GM12878 (cell line): ENCODE results near the gene PRKN. TPM values are rescaled to one million over a fixed set of nuclear protein-coding genes. Genes with fewer than 3 reads are reported as not detected.

ENCODE experiments used
- ATAC-seq: fragments of 200-7000 bp; cut with Tn5 transposase; 3 replicates; pipeline ENCODE4 v1.9.1; 2020; ENCODE audit warnings: mild to moderate bottlenecking, moderate library complexity
- BruUV-seq: library from RNA; stranded (reverse); fragments of 400-500 nt; replicated peaks from 2 replicates; lab custom pipeline; 2021; lab: Mats Ljungman, UMichigan
- CTCF ChIA-PET: fragments of 300-600 bp; sonication (Branson Sonifier 250); formaldehyde crosslinking; extraction: SDS; loops from one replicate; lab custom pipeline; 2021; ENCODE audit warnings: inconsistent platforms; lab: Yijun Ruan, JAX
- POLR2A ChIA-PET: fragments of 350-600 bp; formaldehyde crosslinking; extraction: SDS; loops from one replicate; lab custom pipeline; 2021; ENCODE audit warnings: inconsistent platforms; lab: Charles Lee
- RAD21 ChIA-PET: fragments of 300-600 bp; sonication (Branson Sonifier 250); formaldehyde crosslinking; loops from one replicate; lab custom pipeline; 2023; ENCODE audit warnings: antibody characterized with exemption; ENCODE audit not compliant: unreplicated experiment; lab: Charles Lee
- SMC1A ChIA-PET: fragments of 300-600 bp; sonication (Branson Sonifier 250); formaldehyde crosslinking; loops from one replicate; lab custom pipeline; 2023; ENCODE audit not compliant: unreplicated experiment, uncharacterized antibody; lab: Charles Lee
- DNase-seq: peaks from one replicate; pipeline ENCODE4 v3.0.0-alpha.2; 2011; ENCODE audit warnings: low read depth, low spot score
- FAIRE-seq: peaks from 3 replicates; lab custom pipeline; 2011; peaks lifted over from hg19 to GRCh38; lab: Jason Lieb, UNC
- H2AFZ ChIP-seq: 2 replicates; pipeline ENCODE4 v1.6.0; 2011; ENCODE audit warnings: low read depth, low read length, control low read depth; ENCODE audit not compliant: control insufficient read depth
- H3K27ac ChIP-seq: 2 replicates; pipeline ENCODE4 v1.5.1; 2011; ENCODE audit warnings: control low read depth; ENCODE audit not compliant: control insufficient read depth, insufficient read depth
- H3K27me3 ChIP-seq, 2 experiments: replicated peaks in 1 of 2; 2 replicates each; pipeline versions ENCODE4 v1.6.0 to v1.6.1; 2011; ENCODE audit warnings: low read length in 1 of 2; ENCODE audit not compliant: control insufficient read depth in 2 of 2, insufficient read depth in 2 of 2
- H3K36me3 ChIP-seq, 2 experiments: 2 replicates each; pipeline ENCODE4 v1.5.1; 2011; ENCODE audit warnings: low read length in 1 of 2; ENCODE audit not compliant: control insufficient read depth in 2 of 2, insufficient read depth in 2 of 2
- H3K4me1 ChIP-seq: 2 replicates; pipeline ENCODE4 v1.6.1; 2011; ENCODE audit warnings: mild to moderate bottlenecking, low read length, moderate library complexity, mixed read lengths; ENCODE audit not compliant: control insufficient read depth, insufficient read depth
- H3K4me2 ChIP-seq: 2 replicates; pipeline ENCODE4 v1.6.0; 2011; ENCODE audit warnings: control low read depth; ENCODE audit not compliant: control insufficient read depth, insufficient read depth
- H3K4me3 ChIP-seq: fragments of 200-600 bp; sonication (generic); 2 replicates; pipeline ENCODE4 v1.5.1; 2016
- H3K79me2 ChIP-seq: 2 replicates; pipeline ENCODE4 v1.6.0; 2011; ENCODE audit warnings: low read length; ENCODE audit not compliant: control insufficient read depth, insufficient read depth
- H3K9ac ChIP-seq: 2 replicates; pipeline ENCODE4 v1.8.0; 2011; ENCODE audit warnings: low read length, control low read depth, mixed read lengths; ENCODE audit not compliant: control insufficient read depth, insufficient read depth
- H3K9me3 ChIP-seq: replicated peaks from 3 replicates; pipeline ENCODE4 v1.5.1; 2011; ENCODE audit warnings: mild to moderate bottlenecking, low read length; ENCODE audit not compliant: control insufficient read depth, insufficient read depth
- H4K20me1 ChIP-seq: 2 replicates; pipeline ENCODE4 v1.6.0; 2011; ENCODE audit not compliant: control insufficient read depth, insufficient read depth
- CBFB ChIP-seq: IDR thresholded peaks from 2 replicates; pipeline ENCODE4 v1.6.1; 2016; ENCODE audit warnings: antibody characterized with exemption, low read depth
- CTCF ChIP-seq, 3 experiments: IDR thresholded peaks in 2 of 3; conservative IDR thresholded peaks in 1 of 3; 2 replicates each; pipeline ENCODE4 v1.5.1; 2011; ENCODE audit warnings: low read depth in 3 of 3, low read length in 3 of 3, mild to moderate bottlenecking in 3 of 3, control low read depth in 2 of 3, moderate library complexity in 2 of 3, inconsistent platforms in 1 of 3, mixed read lengths in 1 of 3; ENCODE audit not compliant: control insufficient read depth in 2 of 3, insufficient read depth in 1 of 3; ENCODE audit errors: extremely low read depth in 1 of 3
- FOS ChIP-seq: IDR thresholded peaks from 3 replicates; pipeline ENCODE4 v1.6.1; 2011; ENCODE audit warnings: borderline replicate concordance; ENCODE audit not compliant: insufficient read length; ENCODE audit errors: extremely low read depth
- JUND ChIP-seq: IDR thresholded peaks from 2 replicates; pipeline ENCODE4 v1.6.1; 2012; ENCODE audit warnings: low read depth, mild to moderate bottlenecking, low read length, improper control_type of control experiment, moderate library complexity
- MXI1 ChIP-seq: fragments of 150-350 bp; IDR thresholded peaks from 2 replicates; pipeline ENCODE4 v1.6.1; 2011; ENCODE audit warnings: low read depth, mild to moderate bottlenecking, inconsistent platforms, low read length, improper control_type of control experiment
- NFYA ChIP-seq: IDR thresholded peaks from 2 replicates; pipeline ENCODE4 v1.6.1; 2011; ENCODE audit warnings: low read depth, mild to moderate bottlenecking, low read length, improper control_type of control experiment, borderline replicate concordance
- NR2C1 ChIP-seq: fragments of 450-650 bp; IDR thresholded peaks from 2 replicates; pipeline ENCODE4 v1.6.1; 2017; ENCODE audit warnings: antibody characterized with exemption, mild to moderate bottlenecking, moderate library complexity
- POLR2A ChIP-seq: IDR thresholded peaks from 2 replicates; pipeline ENCODE4 v1.6.1; 2011; ENCODE audit warnings: low read depth, mild to moderate bottlenecking, low read length
- POLR2AphosphoS5 ChIP-seq: IDR thresholded peaks from 2 replicates; pipeline ENCODE4 v1.6.1; 2011; ENCODE audit warnings: mild to moderate bottlenecking, low read length, inconsistent platforms
- RAD21 ChIP-seq: IDR thresholded peaks from 2 replicates; pipeline ENCODE4 v1.6.1; 2011; ENCODE audit warnings: mild to moderate bottlenecking, low read depth, low read length, moderate library complexity; ENCODE audit not compliant: insufficient read depth
- RFX5 ChIP-seq: IDR thresholded peaks from 2 replicates; pipeline ENCODE4 v1.6.1; 2011; ENCODE audit warnings: low read depth, low read length, improper control_type of control experiment
- SP1 ChIP-seq: IDR thresholded peaks from one replicate; pipeline ENCODE4 v1.6.1; 2011; ENCODE audit warnings: low read depth, low read length
- TCF12 ChIP-seq: IDR thresholded peaks from 2 replicates; pipeline ENCODE4 v1.6.1; 2011; ENCODE audit warnings: low read depth, mild to moderate bottlenecking, low read length
- ZBED1 ChIP-seq: IDR thresholded peaks from 2 replicates; pipeline ENCODE4 v1.6.1; 2016; ENCODE audit warnings: borderline replicate concordance
- ZBTB4 ChIP-seq: fragments of 450-650 bp; formaldehyde crosslinking; IDR thresholded peaks from 2 replicates; pipeline ENCODE4 v1.4.0; 2022; ENCODE audit warnings: mild to moderate bottlenecking, moderate library complexity
- WGBS: methylation state at CpG from one replicate; pipeline ENCODE4 v1.1.6; 2016; ENCODE audit warnings: low lambda C conversion rate; ENCODE audit not compliant: insufficient replicate concordance, insufficient coverage; ENCODE audit errors: missing lambda C conversion rate; 5-methylcytosine and 5-hydroxymethylcytosine counted together
- in situ Hi-C: fragments of 300-500 bp; cut with MboI; formaldehyde crosslinking; loops from 9 replicates; pipeline ENCODE4 v1.14.3; 2018; ENCODE audit warnings: mixed read lengths
- intact Hi-C: fragments of 100-400 bp; cut with micrococcal nuclease; formaldehyde crosslinking; loops from one replicate; pipeline ENCODE4 v1.14.2; 2022; ENCODE audit not compliant: unreplicated experiment
- polyA plus RNA-seq, 11 experiments: library from polyadenylated mRNA; depleted of rRNA in 4 of 11; unstranded in 6 of 11; stranded (reverse) in 5 of 11; fragments of >200 nt; fragmentation: Nextera tagmentation in 4 of 11; fragmentation: Illumina TruSeq in 1 of 11; extraction: Ambion mirVana in 4 of 11; extraction: Trizol in 1 of 11; gene quantifications; 1 replicate in 1 of 11; 2 replicates in 10 of 11; pipeline versions ENCODE4 v1.2.1 to v1.2.3, GENCODE V29; 2011 to 2016; ENCODE audit warnings: inconsistent platforms in 2 of 11, missing spikeins in 2 of 11, low read depth in 1 of 11
- total RNA-seq, 4 experiments: library from RNA; depleted of rRNA in 3 of 4; stranded (reverse); fragments of >200 nt in 3 of 4; fragmentation: Illumina TruSeq in 1 of 4; extraction: Trizol in 1 of 4; gene quantifications; 2 replicates each; pipeline versions ENCODE4 v1.2.1 to v1.2.3, GENCODE V29; 2013 to 2021
- TF ChIP-seq, protein P1 (sequence below): fragments of 450-650 bp; IDR thresholded peaks from 2 replicates; pipeline ENCODE4 v1.6.1; 2018; ENCODE audit warnings: borderline replicate concordance, mild to moderate bottlenecking; ENCODE audit not compliant: partially characterized antibody

Gene PRKN
- total and polyA plus RNA-seq, 10 of the 15 experiments (the other 5 are each of a cell fraction or from before 2014, with no cell fraction given) = 0.06 to 0.09 TPM; not detected in 8

- Histone ChIP-seq H4K20me1 (no peaks in the 10 kb centered on the region), H3K9me3 (no peaks in the 10 kb centered on the region), H2AFZ (no peak overlapping the region), H3K36me3 (no peaks in the 10 kb centered on the region), H3K27ac (no peak overlapping the region)
- RAD21 ChIA-PET = no interaction called here
- in situ Hi-C loops = no loop called here
- TF ChIP-seq POLR2A (no peak), FOS (no peak), NFYA (no peak), NR2C1 (no peak), ZBTB4 (no peak), RFX5 (no peak), POLR2AphosphoS5 (no peak), ZBED1 (no peak), JUND (no peak), SP1 (no peak), RAD21 (no peak), MXI1 (no peak), CTCF (IDR thresholded peaks at IDR 0.05 in 2 of 3, conservative IDR thresholded peaks at IDR 0.05 in 1 of 3; ENCODE audit: control insufficient read depth in 2 of 3, extremely low read depth in 1 of 3, insufficient read depth in 1 of 3, low read depth in 3 of 3, low read length in 3 of 3) (no peak), TCF12 (no peak), CBFB (no peak)
- TF ChIP-seq, protein P1, sequence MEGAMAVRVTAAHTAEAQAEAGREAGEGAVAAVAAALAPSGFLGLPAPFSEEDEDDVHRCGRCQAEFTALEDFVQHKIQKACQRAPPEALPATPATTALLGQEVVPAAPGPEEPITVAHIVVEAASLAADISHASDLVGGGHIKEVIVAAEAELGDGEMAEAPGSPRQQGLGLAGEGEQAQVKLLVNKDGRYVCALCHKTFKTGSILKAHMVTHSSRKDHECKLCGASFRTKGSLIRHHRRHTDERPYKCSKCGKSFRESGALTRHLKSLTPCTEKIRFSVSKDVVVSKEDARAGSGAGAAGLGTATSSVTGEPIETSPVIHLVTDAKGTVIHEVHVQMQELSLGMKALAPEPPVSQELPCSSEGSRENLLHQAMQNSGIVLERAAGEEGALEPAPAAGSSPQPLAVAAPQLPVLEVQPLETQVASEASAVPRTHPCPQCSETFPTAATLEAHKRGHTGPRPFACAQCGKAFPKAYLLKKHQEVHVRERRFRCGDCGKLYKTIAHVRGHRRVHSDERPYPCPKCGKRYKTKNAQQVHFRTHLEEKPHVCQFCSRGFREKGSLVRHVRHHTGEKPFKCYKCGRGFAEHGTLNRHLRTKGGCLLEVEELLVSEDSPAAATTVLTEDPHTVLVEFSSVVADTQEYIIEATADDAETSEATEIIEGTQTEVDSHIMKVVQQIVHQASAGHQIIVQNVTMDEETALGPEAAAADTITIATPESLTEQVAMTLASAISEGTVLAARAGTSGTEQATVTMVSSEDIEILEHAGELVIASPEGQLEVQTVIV = no peak
- TF ChIP-seq, all 136 proteins: peak for 0
- no TSS peak for BruUV-seq
- no peak for DNase-seq
- no peak for ATAC-seq
- H3K4me3 ChIP-seq = no peak overlapping the region
- H3K4me2 ChIP-seq = no peak overlapping the region
- no peak for FAIRE-seq
- SMC1A ChIA-PET = interaction anchor here (0.6 kb wide), 1 partner anchor 33 kb away, joined by 3 read pairs; no protein-coding TSS in a partner anchor
- H3K27me3 ChIP-seq = no peaks in the 10 kb centered on the region
- H3K79me2 ChIP-seq = no peaks in the 10 kb centered on the region
- no peak overlapping the region for H3K9ac ChIP-seq
- WGBS = 2% methylated on average over 4 of the region's 4 CpGs
- CTCF ChIA-PET = no interaction called here
- H3K4me1 ChIP-seq = no peaks in the 10 kb centered on the region
- POLR2A ChIA-PET = no interaction called here
- intact Hi-C loops = no loop called here
Measured at GRCh38 chr6:162325051-162325450, 402.5 kb downstream of the PRKN start.
